Measurements from ENCODE around the gene RAC3.

Gene RAC3

GRCh38 chr17:82077617-82078358, 46.3 kb downstream of the RAC3 start:
- DNase-seq: no peak

- no peak for DNase-seq
Observed at GRCh38 chr17:82078433-82078832, 47.0 kb downstream of the RAC3 start.

GRCh38 chr17:82079001-82079677, 47.7 kb downstream of the RAC3 start:
- no peak for DNase-seq

- DNase-seq: no peak
Observed at GRCh38 chr17:82080048-82080788, 48.7 kb downstream of the RAC3 start.

GRCh38 chr17:82080789-82081464, 49.4 kb downstream of the RAC3 start:
- no peak for DNase-seq

GRCh38 chr17:82081546-82081945, 50.1 kb downstream of the RAC3 start:
- DNase-seq: no peak

GRCh38 chr17:82081966-82082365, 50.5 kb downstream of the RAC3 start:
- no peak for DNase-seq

- DNase-seq: no peak
Observed at GRCh38 chr17:82082456-82082855, 51.0 kb downstream of the RAC3 start.

GRCh38 chr17:82083009-82083408, 51.5 kb downstream of the RAC3 start:
- no peak for DNase-seq

All from suppressor macrophage treated with lipopolysaccharide for 4 hours (primary cell).